Kidney (tissue), 14 donors: ENCODE data around the gene ADPRHL1. TPM values are rescaled to one million over a fixed set of nuclear protein-coding genes. Genes with fewer than 3 reads are reported as not detected.
"Not testable (repeated sequence)": the region's sequence is repeated elsewhere in the genome, so short reads cannot be mapped to it uniquely, and the experiment has no call there.

Source experiments
- DNase-seq, 5 donors: peaks; one replicate each; pipeline ENCODE4 v3.0.0-alpha.2; 2013 to 2020
- FAIRE-seq: peaks from 2 replicates; lab custom pipeline; 2012; peaks lifted over from hg19 to GRCh38; lab: Jason Lieb, UNC
- H3K27ac ChIP-seq, 2 donors: one replicate each; pipeline ENCODE4 v1.7.0; 2013; ENCODE audit warnings: low read depth in 2 of 2, low read length in 2 of 2, inconsistent platforms in 1 of 2
- H3K27me3 ChIP-seq: one replicate; pipeline ENCODE4 v1.7.1; 2013; ENCODE audit warnings: low read length, inconsistent platforms; ENCODE audit not compliant: control insufficient read depth, insufficient read depth
- H3K36me3 ChIP-seq, 3 donors: one replicate each; pipeline versions ENCODE4 v1.7.0 to v1.7.1; 2013; ENCODE audit warnings: low read length in 3 of 3, control low read depth in 1 of 3, inconsistent platforms in 1 of 3; ENCODE audit not compliant: insufficient read depth in 3 of 3, control insufficient read depth in 2 of 3
- H3K4me1 ChIP-seq, 3 donors: one replicate each; pipeline versions ENCODE4 v1.7.0 to v1.7.1; 2013; ENCODE audit warnings: low read length in 3 of 3, inconsistent platforms in 1 of 3, low read depth in 1 of 3; ENCODE audit not compliant: control insufficient read depth in 2 of 3, insufficient read depth in 2 of 3
- H3K4me3 ChIP-seq, 3 donors: one replicate each; pipeline versions ENCODE4 v1.7.0 to v1.8.1; 2013; ENCODE audit warnings: low read length in 3 of 3, control low read depth in 1 of 3, inconsistent platforms in 1 of 3
- H3K9ac ChIP-seq, 3 donors: one replicate each; pipeline versions ENCODE4 v1.7.0 to v1.7.1; 2013; ENCODE audit warnings: low read length in 3 of 3, control low read depth in 1 of 3, inconsistent platforms in 1 of 3
- H3K9me3 ChIP-seq, 3 donors: one replicate each; pipeline versions ENCODE4 v1.7.0 to v1.7.1; 2013; ENCODE audit warnings: low read length in 3 of 3, control low read depth in 1 of 3, inconsistent platforms in 1 of 3; ENCODE audit not compliant: control insufficient read depth in 2 of 3, insufficient read depth in 1 of 3
- CTCF ChIP-seq: IDR thresholded peaks from 3 replicates; pipeline ENCODE4 v1.5.1; 2012; ENCODE audit warnings: mild to moderate bottlenecking, moderate library complexity, borderline replicate concordance; ENCODE audit not compliant: insufficient read depth; ENCODE audit errors: extremely low read depth
- intact Hi-C: fragments of 100-400 bp; cut with DNase I; formaldehyde crosslinking; loops from one replicate; pipeline ENCODE4 v1.11.1; 2022
- polyA plus RNA-seq: library from polyadenylated mRNA; stranded (reverse); fragments of 350-450 nt; fragmentation: Illumina TruSeq; extraction: RNeasy Lipid Tissue Mini Kit (QIAGEN cat#74804); gene quantifications from one replicate; pipeline ENCODE4 v1.2.3, GENCODE V29; 2014; ENCODE audit warnings: low read depth, low replicate concordance; ENCODE audit not compliant: insufficient read depth
- total RNA-seq: library from RNA; stranded (reverse); fragmentation: NEBNext Ultra II Directional; extraction: Animal tissue kit (Norgen Biotek cat#: 25700); gene quantifications from one replicate; pipeline ENCODE4 v1.2.1, GENCODE V29; 2021
- donor health status: control.
- donor health status: control.
- donor health status: control.
- donor health status: control.
- donor health status: control.
- donor health status: DM: yes; HTN: yes; CAD: no.
- donor health status: Normal renal cell carcinoma (clear cell type).

Gene ADPRHL1
- total and polyA plus RNA-seq, 2 donors from 2014 or later, result 1.1 to 1.5 TPM

- DNase-seq, result peak; percentile 83 to 94 (median 89)
- peak overlapping the region; percentile 67 to 79 (median 77) for H3K4me3 ChIP-seq
- no peak for FAIRE-seq
- no peaks in the 10 kb centered on the region for H3K9me3 ChIP-seq
- peaks cover 0 to 5% (median 0%) of the 10 kb centered on the region in 3 donors for H3K4me1 ChIP-seq
- intact Hi-C loops, result no loop called here
- no peaks in the 10 kb centered on the region for H3K36me3 ChIP-seq
- H3K9ac ChIP-seq, result peak overlapping the region; percentile 32 to 59 (median 55)
- TF ChIP-seq CTCF, result peak; percentile 83
- no peak overlapping the region for H3K27ac ChIP-seq
- no peaks in the 10 kb centered on the region for H3K27me3 ChIP-seq
Observed at GRCh38 chr13:113393563-113394338, 59.5 kb downstream of the ADPRHL1 start.

GRCh38 chr13:113393226-113393562 is 60.1 kb downstream of the ADPRHL1 start:
- FAIRE-seq, result no peak

GRCh38 chr13:113390874-113391497 is 62.3 kb downstream of the ADPRHL1 start:
- intact Hi-C loops, result no loop called here
- H3K4me1 ChIP-seq, result peaks cover 0 to 5% (median 0%) of the 10 kb centered on the region in 3 donors
- no peak for TF ChIP-seq CTCF

More at GRCh38 chr13:113393226-113393562, 60.1 kb downstream of the ADPRHL1 start:
- Histone ChIP-seq H3K27ac (no peak overlapping the region), H3K27me3 (no peaks in the 10 kb centered on the region), H3K9ac (peak overlapping the region in 1 of 3 donors; percentile 59), H3K36me3 (no peaks in the 10 kb centered on the region), H3K9me3 (no peaks in the 10 kb centered on the region), H3K4me1 (peaks cover 0 to 5% (median 0%) of the 10 kb centered on the region in 3 donors), H3K4me3 (peak overlapping the region in 1 of 3 donors; percentile 67)
- DNase-seq, result peak in 2 of 5 donors; percentile 55 to 77
- TF ChIP-seq CTCF, result no peak
- intact Hi-C loops, result no loop called here

GRCh38 chr13:113389586-113389985 is 63.7 kb downstream of the ADPRHL1 start:
- H3K4me1 ChIP-seq, H3K9ac ChIP-seq, intact Hi-C loops, H3K27me3 ChIP-seq, H3K4me3 ChIP-seq, H3K27ac ChIP-seq, H3K36me3 ChIP-seq, FAIRE-seq, H3K9me3 ChIP-seq: not testable (repeated sequence)
- DNase-seq, result peak in 1 of 5 donors; percentile 0

More at GRCh38 chr13:113390874-113391497, 62.3 kb downstream of the ADPRHL1 start:
- no peaks in the 10 kb centered on the region for H3K9me3 ChIP-seq
- peak in 1 of 5 donors; percentile 24 for DNase-seq
- no peak for FAIRE-seq
- no peak overlapping the region for H3K27ac ChIP-seq
- no peak overlapping the region for H3K4me3 ChIP-seq
- H3K27me3 ChIP-seq, result no peaks in the 10 kb centered on the region
- H3K36me3 ChIP-seq, result no peaks in the 10 kb centered on the region
- H3K9ac ChIP-seq, result no peak overlapping the region
